Naive thymus-derived CD4-positive, alpha-beta T cell (primary cell): ENCODE measurements around the gene APBA2. TPM values are rescaled to one million over a fixed set of nuclear protein-coding genes. Genes with fewer than 3 reads are reported as not detected.

Source experiments
- ATAC-seq: fragments of 150-1000 bp; cut with Tn5 transposase; 2 replicates; pipeline ENCODE4 v1.10.0; 2021; ENCODE audit warnings: mild to moderate bottlenecking, moderate library complexity
- CTCF ChIA-PET: fragments of 350-600 bp; sonication (Branson Sonifier 250); formaldehyde crosslinking; loops from one replicate; lab custom pipeline; 2021; ENCODE audit warnings: antibody characterized with exemption; lab: Charles Lee
- POLR2A ChIA-PET: fragments of 350-600 bp; sonication (Branson Sonifier 250); formaldehyde crosslinking; loops from one replicate; lab custom pipeline; 2021; ENCODE audit warnings: antibody characterized with exemption, inconsistent platforms; lab: Charles Lee
- DNase-seq, 9 donors: peaks; one replicate each; pipeline versions ENCODE4 v3.0.0 to v3.0.0-alpha.2; 2020 to 2022; ENCODE audit warnings: mixed read lengths in 1 of 9
- H3K27ac ChIP-seq: one replicate; pipeline ENCODE4 v1.7.0; 2013; ENCODE audit warnings: mild to moderate bottlenecking, low read depth, low read length, moderate library complexity
- H3K27me3 ChIP-seq, 2 donors: one replicate each; pipeline ENCODE4 v1.7.0; 2013; ENCODE audit warnings: low read length in 2 of 2, mild to moderate bottlenecking in 2 of 2, moderate library complexity in 2 of 2; ENCODE audit not compliant: control insufficient read depth in 2 of 2, insufficient read depth in 2 of 2
- H3K36me3 ChIP-seq, 3 experiments: 1 replicate in 2 of 3; 2 replicates in 1 of 3; pipeline ENCODE4 v1.7.0; 2013; ENCODE audit warnings: low read length in 3 of 3, mild to moderate bottlenecking in 3 of 3, moderate library complexity in 1 of 3; ENCODE audit not compliant: insufficient read depth in 3 of 3, control insufficient read depth in 2 of 3
- H3K4me1 ChIP-seq, 2 donors: one replicate each; pipeline ENCODE4 v1.7.0; 2013; ENCODE audit warnings: low read length in 2 of 2, mild to moderate bottlenecking in 2 of 2, moderate library complexity in 1 of 2; ENCODE audit not compliant: control insufficient read depth in 2 of 2, insufficient read depth in 2 of 2
- H3K4me3 ChIP-seq: 2 replicates; pipeline ENCODE4 v1.7.0; 2013; ENCODE audit warnings: mild to moderate bottlenecking, low read length
- H3K9me3 ChIP-seq, 3 experiments: 1 replicate in 2 of 3; 2 replicates in 1 of 3; pipeline ENCODE4 v1.7.0; 2013; ENCODE audit warnings: low read length in 3 of 3; ENCODE audit not compliant: control insufficient read depth in 2 of 3
- H3K27ac Mint-ChIP-seq, 9 donors: one replicate each; pipeline ENCODE4 v1.8.0; 2020 to 2022; ENCODE audit warnings: mixed read lengths in 9 of 9, mild to moderate bottlenecking in 8 of 9, moderate library complexity in 5 of 9, inconsistent platforms in 2 of 9
- H3K27me3 Mint-ChIP-seq, 5 donors: one replicate each; pipeline ENCODE4 v1.8.0; 2021 to 2022; ENCODE audit warnings: mixed read lengths in 5 of 5, mild to moderate bottlenecking in 1 of 5
- H3K36me3 Mint-ChIP-seq, 5 donors: one replicate each; pipeline ENCODE4 v1.8.0; 2020 to 2022; ENCODE audit warnings: mixed read lengths in 5 of 5, mild to moderate bottlenecking in 3 of 5, inconsistent platforms in 1 of 5
- H3K4me1 Mint-ChIP-seq, 7 donors: one replicate each; pipeline ENCODE4 v1.8.0; 2020 to 2022; ENCODE audit warnings: mixed read lengths in 7 of 7, mild to moderate bottlenecking in 3 of 7, inconsistent platforms in 1 of 7
- H3K4me3 Mint-ChIP-seq, 10 donors: one replicate each; pipeline ENCODE4 v1.8.0; 2020 to 2022; ENCODE audit warnings: mild to moderate bottlenecking in 10 of 10, mixed read lengths in 10 of 10, moderate library complexity in 6 of 10, inconsistent platforms in 2 of 10
- H3K9me3 Mint-ChIP-seq, 11 donors: one replicate each; pipeline ENCODE4 v1.8.0; 2020 to 2022; ENCODE audit warnings: mixed read lengths in 11 of 11, mild to moderate bottlenecking in 4 of 11, inconsistent platforms in 1 of 11, moderate library complexity in 1 of 11
- intact Hi-C, 2 donors: fragments of 100-400 bp; cut with micrococcal nuclease; formaldehyde crosslinking; loops; one replicate each; pipeline ENCODE4 v1.15.1; 2023
- polyA plus RNA-seq, 2 donors: library from polyadenylated mRNA; unstranded; fragments of 300-500 nt; fragmentation: Illumina TruSeq; gene quantifications; one replicate each; pipeline ENCODE4 v1.2.3, GENCODE V29; 2021
- total RNA-seq, 6 experiments: library from RNA in 5 of 6; stranded (reverse) in 5 of 6; gene quantifications; 1 replicate in 5 of 6; 2 replicates in 1 of 6; pipeline ENCODE4 v1.2.3 and lab custom pipeline; 2021 to 2026

The APBA2 gene
- total and polyA plus RNA-seq, 7 experiments from 2014 or later: 7.7 to 139 (median 110) TPM

- POLR2A ChIA-PET: no interaction called here
- H3K4me1 Mint-ChIP-seq: peaks cover 0 to 97% (median 85%) of the 10 kb centered on the region in 7 donors
Measured at GRCh38 chr15:28900892-28901586, 15.3 kb downstream of the APBA2 start.

GRCh38 chr15:28901587-28901980, 15.8 kb downstream of the APBA2 start:
- CTCF ChIA-PET: no interaction called here
- H3K36me3 ChIP-seq: no peaks in the 10 kb centered on the region
- no peak overlapping the region for H3K27ac ChIP-seq
- no peak for ATAC-seq
- Mint-ChIP-seq H3K27ac (peak overlapping the region in 2 of 9 donors; percentile 56 to 71), H3K9me3 (no peaks in the 10 kb centered on the region), H3K4me3 (no peak overlapping the region), H3K27me3 (peaks cover 0 to 5% (median 0%) of the 10 kb centered on the region in 5 donors), H3K4me1 (peaks cover 0 to 99% (median 89%) of the 10 kb centered on the region in 7 donors), H3K36me3 (peaks cover 0 to 18% (median 9%) of the 10 kb centered on the region in 5 donors)
- no peak overlapping the region for H3K4me3 ChIP-seq
- DNase-seq: no peak
- POLR2A ChIA-PET: no interaction called here
- peaks cover 0 to 15% of the 10 kb centered on the region in 2 donors for H3K4me1 ChIP-seq
- no peaks in the 10 kb centered on the region for H3K27me3 ChIP-seq
- H3K9me3 ChIP-seq: no peaks in the 10 kb centered on the region
- intact Hi-C loops: no loop called here

More at GRCh38 chr15:28900892-28901586, 15.3 kb downstream of the APBA2 start:
- H3K9me3 ChIP-seq: no peaks in the 10 kb centered on the region
- H3K4me3 ChIP-seq: no peak overlapping the region
- no peaks in the 10 kb centered on the region for H3K36me3 ChIP-seq
- intact Hi-C loops: no loop called here
- H3K4me1 ChIP-seq: peaks cover 0 to 15% of the 10 kb centered on the region in 2 donors
- CTCF ChIA-PET: no interaction called here
- Mint-ChIP-seq H3K36me3 (peaks cover 0 to 18% (median 9%) of the 10 kb centered on the region in 5 donors), H3K27me3 (peaks cover 0 to 3% (median 0%) of the 10 kb centered on the region in 5 donors), H3K27ac (peak overlapping the region in 5 of 9 donors; percentile 25 to 71 (median 43)), H3K9me3 (no peaks in the 10 kb centered on the region), H3K4me3 (peak overlapping the region in 3 of 10 donors; percentile 1 to 7 (median 7))
- no peak for ATAC-seq
- H3K27ac ChIP-seq: no peak overlapping the region
- H3K27me3 ChIP-seq: no peaks in the 10 kb centered on the region
- no peak for DNase-seq

- H3K9me3 Mint-ChIP-seq: no peaks in the 10 kb centered on the region
- Histone ChIP-seq H3K36me3 (no peaks in the 10 kb centered on the region), H3K27ac (no peak overlapping the region), H3K9me3 (no peaks in the 10 kb centered on the region), H3K4me1 (peaks cover 0 to 15% of the 10 kb centered on the region in 2 donors), H3K4me3 (no peak overlapping the region), H3K27me3 (no peaks in the 10 kb centered on the region)
- peaks cover 0 to 14% (median 4%) of the 10 kb centered on the region in 5 donors for H3K36me3 Mint-ChIP-seq
- peaks cover 0 to 5% (median 0%) of the 10 kb centered on the region in 5 donors for H3K27me3 Mint-ChIP-seq
- ATAC-seq (no peak), DNase-seq (no peak)
- H3K4me3 Mint-ChIP-seq: peak overlapping the region in 7 of 10 donors; percentile 7 to 54 (median 26)
- CTCF ChIA-PET: no interaction called here
- peak overlapping the region in 8 of 9 donors; percentile 19 to 84 (median 58) for H3K27ac Mint-ChIP-seq
- intact Hi-C loops: loop anchor here in 1 of 2 donors (2.0 kb wide), 1 partner anchor 19 kb away; no protein-coding TSS in a partner anchor
- H3K4me1 Mint-ChIP-seq: peaks cover 0 to 99% (median 89%) of the 10 kb centered on the region in 7 donors
- POLR2A ChIA-PET: interaction anchor here (1.1 to 1.4 kb wide), 2 partner anchors 9 to 10 kb away, joined by 4 to 5 read pairs; no protein-coding TSS in a partner anchor
Measured at GRCh38 chr15:28901987-28902745, 16.4 kb downstream of the APBA2 start.

GRCh38 chr15:28902856-28903255, 17.1 kb downstream of the APBA2 start:
- H3K4me1 ChIP-seq: peaks cover 0 to 15% of the 10 kb centered on the region in 2 donors
- peaks cover 0 to 13% (median 2%) of the 10 kb centered on the region in 5 donors for H3K36me3 Mint-ChIP-seq
- peak overlapping the region in 3 of 10 donors; percentile 22 to 47 (median 42) for H3K4me3 Mint-ChIP-seq
- no peaks in the 10 kb centered on the region for H3K9me3 ChIP-seq
- H3K9me3 Mint-ChIP-seq: no peaks in the 10 kb centered on the region
- intact Hi-C loops: loop anchor here in 1 of 2 donors (2.0 kb wide), 1 partner anchor 18 kb away; no protein-coding TSS in a partner anchor
- CTCF ChIA-PET: interaction anchor here (1.1 kb wide), 1 partner anchor 71 kb away, joined by 3 read pairs; no protein-coding TSS in a partner anchor
- H3K27me3 Mint-ChIP-seq: peaks cover 0 to 7% (median 0%) of the 10 kb centered on the region in 5 donors
- peaks cover 0 to 99% (median 87%) of the 10 kb centered on the region in 7 donors for H3K4me1 Mint-ChIP-seq
- H3K27ac ChIP-seq: no peak overlapping the region
- H3K36me3 ChIP-seq: no peaks in the 10 kb centered on the region
- POLR2A ChIA-PET: interaction anchor here (1.1 to 1.4 kb wide), 2 partner anchors 9 to 11 kb away, joined by 4 to 5 read pairs; no protein-coding TSS in a partner anchor
- no peak overlapping the region for H3K4me3 ChIP-seq
- peak overlapping the region in 7 of 9 donors; percentile 19 to 87 (median 71) for H3K27ac Mint-ChIP-seq
- ATAC-seq (no peak), DNase-seq (no peak)
- no peaks in the 10 kb centered on the region for H3K27me3 ChIP-seq

GRCh38 chr15:28903555-28903954, 17.8 kb downstream of the APBA2 start:
- peaks cover 0 to 15% of the 10 kb centered on the region in 2 donors for H3K4me1 ChIP-seq
- no peaks in the 10 kb centered on the region for H3K27me3 ChIP-seq
- H3K27ac ChIP-seq: no peak overlapping the region
- peaks cover 0 to 7% (median 0%) of the 10 kb centered on the region in 5 donors for H3K27me3 Mint-ChIP-seq
- intact Hi-C loops: loop anchor here in 1 of 2 donors (2.0 kb wide), 1 partner anchor 17 kb away; no protein-coding TSS in a partner anchor
- peaks cover 0 to 97% (median 81%) of the 10 kb centered on the region in 7 donors for H3K4me1 Mint-ChIP-seq
- H3K9me3 ChIP-seq: no peaks in the 10 kb centered on the region
- no peak for DNase-seq
- ATAC-seq: no peak
- ChIA-PET POLR2A (interaction anchor here (1.4 kb wide), 1 partner anchor 12 kb away, joined by 5 read pairs; no protein-coding TSS in a partner anchor), CTCF (interaction anchor here (1.1 kb wide), 1 partner anchor 71 kb away, joined by 3 read pairs; no protein-coding TSS in a partner anchor)
- H3K4me3 ChIP-seq: no peak overlapping the region
- peak overlapping the region in 6 of 10 donors; percentile 13 to 56 (median 43) for H3K4me3 Mint-ChIP-seq
- H3K9me3 Mint-ChIP-seq: no peaks in the 10 kb centered on the region
- H3K27ac Mint-ChIP-seq: peak overlapping the region in 7 of 9 donors; percentile 6 to 87 (median 38)
- H3K36me3 Mint-ChIP-seq: peaks cover 0 to 13% (median 1%) of the 10 kb centered on the region in 5 donors
- no peaks in the 10 kb centered on the region for H3K36me3 ChIP-seq

GRCh38 chr15:28904003-28904402, 18.2 kb downstream of the APBA2 start:
- no peak for ATAC-seq
- POLR2A ChIA-PET: interaction anchor here (0.6 kb wide), 1 partner anchor 44 kb away, joined by 3 read pairs; no protein-coding TSS in a partner anchor
- Mint-ChIP-seq H3K9me3 (no peaks in the 10 kb centered on the region), H3K4me1 (peaks cover 0 to 97% (median 80%) of the 10 kb centered on the region in 7 donors), H3K27ac (peak overlapping the region in 8 of 9 donors; percentile 6 to 87 (median 50)), H3K4me3 (peak overlapping the region in 7 of 10 donors; percentile 13 to 74 (median 52)), H3K27me3 (peaks cover 0 to 7% (median 0%) of the 10 kb centered on the region in 5 donors), H3K36me3 (peaks cover 0 to 18% (median 3%) of the 10 kb centered on the region in 5 donors)
- intact Hi-C loops: no loop called here
- Histone ChIP-seq H3K27me3 (no peaks in the 10 kb centered on the region), H3K4me3 (no peak overlapping the region), H3K36me3 (no peaks in the 10 kb centered on the region), H3K4me1 (peaks cover 0 to 15% of the 10 kb centered on the region in 2 donors), H3K9me3 (no peaks in the 10 kb centered on the region), H3K27ac (no peak overlapping the region)
- DNase-seq: no peak
- CTCF ChIA-PET: interaction anchor here (1.4 kb wide), 1 partner anchor 13 kb away, joined by 3 read pairs; no protein-coding TSS in a partner anchor
